Gastrocnemius medialis (tissue), 4 donors: ENCODE measurements around the gene FAM200B. TPM values are rescaled to one million over a fixed set of nuclear protein-coding genes. Genes with fewer than 3 reads are reported as not detected.
A peak's percentile ranks its signal among the peaks of the same experiment; 100 is the strongest.

Experiments
- ATAC-seq, 2 donors: fragments of 150-250 bp; one replicate each; pipeline ENCODE4 v1.9.1; 2016
- DNase-seq, 2 donors: peaks; one replicate each; pipeline ENCODE4 v3.0.0-alpha.2; 2019
- H3K27ac ChIP-seq, 4 donors: fragments of 200-600 bp; sonication (generic); 1 replicate in 1 of 4; 2 replicates in 3 of 4; pipeline ENCODE4 v1.5.1; 2016 to 2018; ENCODE audit warnings: mild to moderate bottlenecking in 2 of 4, moderate library complexity in 1 of 4
- H3K27me3 ChIP-seq, 3 donors: fragments of 200-600 bp; sonication (generic) in 2 of 3; 1 replicate in 1 of 3; 2 replicates in 2 of 3; pipeline versions ENCODE4 v1.5.1 to v1.6.0; 2016 to 2019; ENCODE audit warnings: mild to moderate bottlenecking in 1 of 3, moderate library complexity in 1 of 3
- H3K36me3 ChIP-seq, 2 donors: fragments of 200-600 bp; sonication (generic) in 1 of 2; one replicate each; pipeline ENCODE4 v1.5.1; 2017 to 2018
- H3K4me1 ChIP-seq, 2 donors: fragments of 200-600 bp; sonication (generic) in 1 of 2; one replicate each; pipeline ENCODE4 v1.5.1; 2016 to 2017; ENCODE audit warnings: mild to moderate bottlenecking in 2 of 2
- H3K4me3 ChIP-seq, 4 donors: fragments of 200-600 bp; sonication (generic) in 3 of 4; 1 replicate in 1 of 4; 2 replicates in 3 of 4; pipeline ENCODE4 v1.5.1; 2016 to 2019; ENCODE audit warnings: mild to moderate bottlenecking in 2 of 4
- H3K9me3 ChIP-seq, 3 donors: fragments of 200-600 bp; sonication (generic) in 2 of 3; 1 replicate in 1 of 3; 2 replicates in 2 of 3; pipeline ENCODE4 v1.5.1; 2016 to 2019
- CTCF ChIP-seq, 5 experiments: fragments of 450-650 bp in 3 of 5; fragments of 200-600 bp in 2 of 5; sonication (generic) in 2 of 5; IDR thresholded peaks in 4 of 5; conservative IDR thresholded peaks in 1 of 5; 1 replicate in 4 of 5; 2 replicates in 1 of 5; pipeline ENCODE4 v1.5.1; 2016 to 2019; ENCODE audit warnings: antibody characterized with exemption in 5 of 5, mild to moderate bottlenecking in 3 of 5, moderate library complexity in 3 of 5
- POLR2A ChIP-seq, 2 donors: fragments of 450-650 bp; IDR thresholded peaks; one replicate each; pipeline ENCODE4 v1.6.1; 2017; ENCODE audit warnings: antibody characterized with exemption in 2 of 2, mild to moderate bottlenecking in 2 of 2, moderate library complexity in 2 of 2
- in situ Hi-C, 4 donors: fragments of 200-750 bp; cut with MboI; loops; one replicate each; pipeline versions ENCODE4 v1.15.0 to v1.8.0; 2017; ENCODE audit warnings: low sequenced_read_pairs in 4 of 4
- intact Hi-C: fragments of 100-400 bp; cut with DNase I; formaldehyde crosslinking; loops from one replicate; pipeline ENCODE4 v1.15.1; 2023; ENCODE audit warnings: low total_unique reads
- total RNA-seq, 4 donors: library from RNA; depleted of rRNA; stranded (reverse); fragments of >200 nt; gene quantifications; one replicate each; pipeline versions ENCODE4 v1.1.0 to v1.2.3, GENCODE V29; 2016

The FAM200B gene
- total RNA-seq, 4 donors from 2014 or later, result 16.5 to 33.3 (median 21.1) TPM

GRCh38 chr4:15703439-15703838 is 21.8 kb downstream of the FAM200B start:
- H3K27ac ChIP-seq, result peak overlapping the region in 3 of 4 donors; percentile 22 to 54 (median 28)
- peaks cover 0 to 16% (median 6%) of the 10 kb centered on the region in 3 donors for H3K27me3 ChIP-seq
- ATAC-seq (no peak), DNase-seq (no peak)
- H3K9me3 ChIP-seq, result no peaks in the 10 kb centered on the region
- in situ Hi-C loops, result no loop called here
- H3K36me3 ChIP-seq, result no peaks in the 10 kb centered on the region
- H3K4me3 ChIP-seq, result peak overlapping the region; percentile 47 to 62 (median 50)
- TF ChIP-seq CTCF (IDR thresholded peaks at IDR 0.05 in 4 of 5, conservative IDR thresholded peaks at IDR 0.05 in 1 of 5), result no peak
- no peak for TF ChIP-seq POLR2A (IDR thresholded peaks at IDR 0.05)
- H3K4me1 ChIP-seq, result peaks cover 3 to 7% of the 10 kb centered on the region in 2 donors
- intact Hi-C loops, result no loop called here

GRCh38 chr4:15704129-15704528 is 22.5 kb downstream of the FAM200B start:
- DNase-seq (no peak), ATAC-seq (no peak)
- TF ChIP-seq CTCF (IDR thresholded peaks at IDR 0.05 in 4 of 5, conservative IDR thresholded peaks at IDR 0.05 in 1 of 5) (no peak), POLR2A (IDR thresholded peaks at IDR 0.05) (no peak)
- Histone ChIP-seq H3K27me3 (peaks cover 0 to 16% (median 6%) of the 10 kb centered on the region in 3 donors), H3K4me1 (peaks cover 3 to 7% of the 10 kb centered on the region in 2 donors), H3K4me3 (no peak overlapping the region), H3K27ac (no peak overlapping the region), H3K9me3 (no peaks in the 10 kb centered on the region), H3K36me3 (no peaks in the 10 kb centered on the region)
- in situ Hi-C loops, result no loop called here
- intact Hi-C loops, result no loop called here

GRCh38 chr4:15706646-15707362 is 25.2 kb downstream of the FAM200B start:
- DNase-seq, result no peak

GRCh38 chr4:15707363-15707715 is 25.7 kb downstream of the FAM200B start:
- Histone ChIP-seq H3K4me1 (peaks cover 3 to 7% of the 10 kb centered on the region in 2 donors), H3K9me3 (no peaks in the 10 kb centered on the region), H3K4me3 (no peak overlapping the region), H3K27ac (no peak overlapping the region), H3K36me3 (no peaks in the 10 kb centered on the region), H3K27me3 (peaks cover 0 to 9% (median 6%) of the 10 kb centered on the region in 3 donors)
- intact Hi-C loops, result no loop called here
- ATAC-seq (no peak), DNase-seq (no peak)
- TF ChIP-seq CTCF (IDR thresholded peaks at IDR 0.05 in 4 of 5, conservative IDR thresholded peaks at IDR 0.05 in 1 of 5) (no peak), POLR2A (IDR thresholded peaks at IDR 0.05) (no peak)
- in situ Hi-C loops, result no loop called here

More at GRCh38 chr4:15706646-15707362, 25.2 kb downstream of the FAM200B start:
- Histone ChIP-seq H3K9me3 (no peaks in the 10 kb centered on the region), H3K27me3 (peaks cover 0 to 13% (median 6%) of the 10 kb centered on the region in 3 donors), H3K4me3 (no peak overlapping the region), H3K36me3 (no peaks in the 10 kb centered on the region), H3K4me1 (peaks cover 3 to 7% of the 10 kb centered on the region in 2 donors), H3K27ac (peak overlapping the region in 1 of 4 donors; percentile 8)
- TF ChIP-seq POLR2A (IDR thresholded peaks at IDR 0.05), result no peak
- no peak for TF ChIP-seq CTCF (IDR thresholded peaks at IDR 0.05 in 4 of 5, conservative IDR thresholded peaks at IDR 0.05 in 1 of 5)
- in situ Hi-C loops, result no loop called here
- intact Hi-C loops, result no loop called here
- ATAC-seq, result no peak
